GM19035 (cell line): ENCODE results near the gene MXI1.
"Not testable (repeated sequence)": the region's sequence is repeated elsewhere in the genome, so short reads cannot be mapped to it uniquely, and the experiment has no call there.

Experiments used
- ATAC-seq: cut with Tn5 transposase; IDR thresholded peaks from one replicate; pipeline ENCODE4 v1.9.1; 2021; ENCODE audit not compliant: unreplicated experiment

Gene MXI1

GRCh38 chr10:110233846-110234245 lies 26.4 kb downstream of the MXI1 start:
- no peak for ATAC-seq

- no peak for ATAC-seq
Observed at GRCh38 chr10:110237894-110238480, 30.6 kb downstream of the MXI1 start.

GRCh38 chr10:110239892-110240291 lies 32.5 kb downstream of the MXI1 start:
- ATAC-seq, result no peak

GRCh38 chr10:110241407-110241806 lies 34.0 kb downstream of the MXI1 start:
- no peak for ATAC-seq

- ATAC-seq, result no peak
Observed at GRCh38 chr10:110241841-110242240, 34.4 kb downstream of the MXI1 start.

- no peak for ATAC-seq
Observed at GRCh38 chr10:110242511-110242910, 35.1 kb downstream of the MXI1 start.

- ATAC-seq, result no peak
Observed at GRCh38 chr10:110244550-110244949, 37.1 kb downstream of the MXI1 start.

- not testable (repeated sequence) for ATAC-seq
Observed at GRCh38 chr10:110247833-110248232, 40.4 kb downstream of the MXI1 start.

GRCh38 chr10:110249489-110249888 lies 42.1 kb downstream of the MXI1 start:
- ATAC-seq, result peak; percentile 64

- ATAC-seq, result peak; percentile 84
Observed at GRCh38 chr10:110251392-110251791, 44.0 kb downstream of the MXI1 start.

- no peak for ATAC-seq
Observed at GRCh38 chr10:110252151-110252550, 44.7 kb downstream of the MXI1 start.

GRCh38 chr10:110254467-110254866 lies 47.1 kb downstream of the MXI1 start:
- no peak for ATAC-seq

GRCh38 chr10:110258542-110258941 lies 51.1 kb downstream of the MXI1 start:
- ATAC-seq, result no peak

- ATAC-seq, result no peak
Observed at GRCh38 chr10:110259317-110259716, 51.9 kb downstream of the MXI1 start.

- no peak for ATAC-seq
Observed at GRCh38 chr10:110260746-110261477, 53.5 kb downstream of the MXI1 start.

- no peak for ATAC-seq
Observed at GRCh38 chr10:110263164-110263563, 55.8 kb downstream of the MXI1 start.

GRCh38 chr10:110265573-110266193 lies 58.3 kb downstream of the MXI1 start:
- no peak for ATAC-seq

GRCh38 chr10:110267276-110267675 lies 59.9 kb downstream of the MXI1 start:
- no peak for ATAC-seq

GRCh38 chr10:110268442-110268841 lies 61.0 kb downstream of the MXI1 start:
- ATAC-seq, result no peak

GRCh38 chr10:110268971-110269370 lies 61.6 kb downstream of the MXI1 start:
- ATAC-seq, result no peak

GRCh38 chr10:110269374-110270318 lies 62.2 kb downstream of the MXI1 start:
- no peak for ATAC-seq
